Subcutaneous abdominal adipose tissue (tissue), 5 donors: ENCODE measurements around the gene SLC25A40.
A peak's percentile ranks its signal among the peaks of the same experiment; 100 is the strongest.
"Not testable (repeated sequence)": the region's sequence is repeated elsewhere in the genome, so short reads cannot be mapped to it uniquely, and the experiment has no call there.

Source experiments
- H3K27ac ChIP-seq: one replicate; pipeline ENCODE4 v1.7.0; 2013; ENCODE audit warnings: low read depth, mild to moderate bottlenecking, inconsistent platforms, low read length, moderate library complexity
- H3K27me3 ChIP-seq, 5 donors: one replicate each; pipeline ENCODE4 v1.7.0; 2013; ENCODE audit warnings: low read length in 5 of 5, inconsistent platforms in 1 of 5; ENCODE audit not compliant: control insufficient read depth in 5 of 5, insufficient read depth in 4 of 5
- H3K36me3 ChIP-seq, 5 donors: one replicate each; pipeline ENCODE4 v1.7.0; 2013; ENCODE audit warnings: low read length in 5 of 5; ENCODE audit not compliant: control insufficient read depth in 5 of 5, insufficient read depth in 5 of 5
- H3K4me1 ChIP-seq, 5 donors: one replicate each; pipeline ENCODE4 v1.7.0; 2013; ENCODE audit warnings: low read length in 5 of 5, mild to moderate bottlenecking in 3 of 5, moderate library complexity in 1 of 5; ENCODE audit not compliant: control insufficient read depth in 5 of 5, insufficient read depth in 5 of 5
- H3K4me3 ChIP-seq, 5 donors: one replicate each; pipeline ENCODE4 v1.7.0; 2013; ENCODE audit warnings: low read length in 5 of 5, low read depth in 1 of 5
- H3K9ac ChIP-seq, 5 donors: one replicate each; pipeline ENCODE4 v1.7.0; 2013; ENCODE audit warnings: low read length in 5 of 5, mild to moderate bottlenecking in 4 of 5, moderate library complexity in 3 of 5
- H3K9me3 ChIP-seq, 5 donors: one replicate each; pipeline ENCODE4 v1.7.0; 2013; ENCODE audit warnings: low read length in 5 of 5; ENCODE audit not compliant: control insufficient read depth in 5 of 5
- donor health status: healthy.
- donor health status: healthy.
- donor health status: healthy.
- donor health status: healthy.
- donor health status: healthy.

Gene SLC25A40

DNA sequence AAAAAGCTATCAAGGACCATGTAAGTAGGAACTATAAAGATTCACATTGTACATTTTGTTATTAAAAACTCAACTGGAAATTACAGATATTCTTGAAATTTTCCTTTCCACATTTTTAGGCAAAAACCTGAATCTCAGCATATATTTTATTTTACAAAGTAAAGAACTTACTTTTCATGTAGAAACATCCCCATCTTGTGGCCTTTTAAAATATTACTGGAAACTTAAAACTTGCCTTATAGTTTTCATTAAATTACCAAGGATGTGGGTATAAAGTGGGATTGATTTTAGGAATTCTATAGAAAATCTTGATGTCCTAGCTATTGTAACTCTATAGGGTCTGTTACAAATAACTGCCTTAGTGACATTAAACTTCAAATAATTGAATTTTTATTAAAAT, 10.7 kb upstream of the SLC25A40 start:
- Histone ChIP-seq H3K4me3 (no peak overlapping the region), H3K36me3 (peaks cover 0 to 3% (median 2%) of the 10 kb centered on the region in 5 donors), H3K9me3 (no peaks in the 10 kb centered on the region), H3K27ac (no peak overlapping the region), H3K4me1 (no peaks in the 10 kb centered on the region), H3K9ac (no peak overlapping the region), H3K27me3 (no peaks in the 10 kb centered on the region)

- Histone ChIP-seq H3K27me3 (no peaks in the 10 kb centered on the region), H3K9me3 (no peaks in the 10 kb centered on the region), H3K27ac (no peak overlapping the region), H3K9ac (no peak overlapping the region), H3K4me1 (no peaks in the 10 kb centered on the region), H3K36me3 (peaks cover 0 to 3% (median 2%) of the 10 kb centered on the region in 5 donors), H3K4me3 (no peak overlapping the region)
Observed at GRCh38 chr7:87885018-87885417, 8.9 kb upstream of the SLC25A40 start.

- no peaks in the 10 kb centered on the region for H3K36me3 ChIP-seq
- peaks cover 0 to 9% (median 4%) of the 10 kb centered on the region in 5 donors for H3K4me1 ChIP-seq
- no peak overlapping the region for H3K27ac ChIP-seq
- no peaks in the 10 kb centered on the region for H3K9me3 ChIP-seq
- H3K27me3 ChIP-seq: no peaks in the 10 kb centered on the region
- no peak overlapping the region for H3K9ac ChIP-seq
- H3K4me3 ChIP-seq: no peak overlapping the region
Observed at GRCh38 chr7:87882151-87882937, 6.2 kb upstream of the SLC25A40 start.

DNA sequence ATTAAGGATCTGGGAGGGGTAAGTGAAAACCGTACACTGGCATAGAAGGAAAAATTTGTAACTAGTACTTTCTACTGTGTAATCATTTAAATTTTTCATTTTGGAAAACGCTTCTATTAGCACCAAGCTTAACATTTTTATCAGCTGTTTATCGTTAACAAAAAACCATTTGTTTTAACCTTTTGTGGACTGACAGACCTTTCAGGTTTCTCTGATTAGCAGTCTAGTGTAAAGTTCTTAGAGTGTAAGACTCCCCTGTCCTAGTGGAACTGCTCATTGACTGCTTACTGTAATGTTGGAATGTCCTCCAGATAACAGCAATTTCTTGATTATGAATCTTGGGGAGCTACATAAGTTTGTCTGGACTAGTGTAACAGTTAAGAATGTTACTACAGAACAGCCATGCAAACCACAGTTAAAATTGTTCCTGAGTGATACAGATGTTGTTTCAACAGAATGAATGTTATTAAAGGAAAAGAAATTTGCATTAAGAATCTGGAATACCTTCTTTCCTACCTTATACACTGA, 2.1 kb upstream of the SLC25A40 start:
- Histone ChIP-seq H3K9ac (peak overlapping the region in 1 of 5 donors; percentile 81), H3K27me3 (no peaks in the 10 kb centered on the region), H3K27ac (no peak overlapping the region), H3K4me1 (peaks cover 0 to 31% (median 28%) of the 10 kb centered on the region in 5 donors), H3K9me3 (no peaks in the 10 kb centered on the region), H3K4me3 (no peak overlapping the region), H3K36me3 (no peaks in the 10 kb centered on the region)

- Histone ChIP-seq H3K4me3 (peak overlapping the region; percentile 87 to 91 (median 91)), H3K36me3 (no peaks in the 10 kb centered on the region), H3K27me3 (no peaks in the 10 kb centered on the region), H3K27ac (peak overlapping the region; percentile 88), H3K9ac (peak overlapping the region; percentile 78 to 91 (median 81)), H3K4me1 (peaks cover 0 to 31% (median 28%) of the 10 kb centered on the region in 5 donors), H3K9me3 (no peaks in the 10 kb centered on the region)
Observed at GRCh38 chr7:87877366-87878040, 1.3 kb upstream of the SLC25A40 start.

DNA sequence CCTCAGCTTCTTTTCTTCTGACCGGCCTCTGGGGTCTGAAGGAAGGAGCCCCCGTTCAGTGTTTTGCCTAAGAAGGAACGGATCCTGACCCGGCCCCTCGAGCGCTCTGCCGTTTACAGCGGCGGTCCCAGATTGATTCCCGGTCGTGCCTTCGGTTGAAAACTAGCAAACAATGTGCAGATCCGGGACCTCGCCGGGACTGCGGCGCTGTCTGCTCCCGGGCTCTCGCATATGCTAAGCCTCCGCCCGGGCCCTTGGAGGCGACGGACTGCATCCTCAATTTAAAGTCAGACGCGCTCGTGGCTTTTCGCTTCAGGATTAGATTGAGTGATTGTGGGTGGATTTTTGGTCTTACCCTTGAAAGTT, 692 bp upstream of the SLC25A40 start:
- Histone ChIP-seq H3K4me1 (peaks cover 0 to 31% (median 28%) of the 10 kb centered on the region in 5 donors), H3K9me3 (no peaks in the 10 kb centered on the region), H3K36me3 (no peaks in the 10 kb centered on the region), H3K27me3 (no peaks in the 10 kb centered on the region), H3K27ac (peak overlapping the region; percentile 88), H3K9ac (peak overlapping the region; percentile 78 to 91 (median 81)), H3K4me3 (peak overlapping the region; percentile 87 to 91 (median 91))

- Histone ChIP-seq H3K9me3 (peaks cover 0 to 7% (median 2%) of the 10 kb centered on the region in 5 donors), H3K9ac (peak overlapping the region in 4 of 5 donors; percentile 76 to 92 (median 80)), H3K4me1 (peaks cover 0 to 31% (median 28%) of the 10 kb centered on the region in 5 donors), H3K4me3 (peak overlapping the region; percentile 61 to 91 (median 91)), H3K27me3 (no peaks in the 10 kb centered on the region), H3K27ac (peak overlapping the region; percentile 88), H3K36me3 (peaks cover 0 to 6% (median 4%) of the 10 kb centered on the region in 5 donors)
Observed at GRCh38 chr7:87875151-87876039, 765 bp downstream of the SLC25A40 start.

DNA sequence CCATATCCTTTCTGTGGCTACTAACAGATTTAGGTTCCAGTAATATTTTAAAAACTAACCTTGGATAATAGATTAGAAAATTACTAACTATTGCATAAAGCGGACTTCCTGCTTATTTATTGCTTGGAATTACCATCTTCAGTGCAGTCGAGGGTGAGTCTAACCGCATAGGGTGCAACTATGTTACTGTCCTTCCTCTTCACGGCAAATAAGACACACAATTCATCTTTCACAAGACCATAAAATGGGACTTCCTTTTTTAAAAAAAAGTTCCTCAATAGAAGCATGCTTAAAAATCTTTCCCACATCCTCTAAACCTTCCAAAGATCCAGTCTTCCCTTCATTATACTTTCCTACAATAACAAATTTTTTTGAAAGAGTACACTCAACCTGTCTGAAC, 2.1 kb downstream of the SLC25A40 start:
- Histone ChIP-seq H3K27me3 (no peaks in the 10 kb centered on the region), H3K9me3 (peaks cover 0 to 7% (median 4%) of the 10 kb centered on the region in 5 donors), H3K9ac (no peak overlapping the region), H3K4me1 (peaks cover 0 to 31% (median 28%) of the 10 kb centered on the region in 5 donors), H3K4me3 (no peak overlapping the region), H3K27ac (no peak overlapping the region), H3K36me3 (peaks cover 0 to 6% (median 4%) of the 10 kb centered on the region in 5 donors)

GRCh38 chr7:87873328-87873727, 2.8 kb downstream of the SLC25A40 start:
- H3K36me3 ChIP-seq, H3K4me3 ChIP-seq, H3K27me3 ChIP-seq, H3K9ac ChIP-seq, H3K27ac ChIP-seq, H3K9me3 ChIP-seq: not testable (repeated sequence)
- H3K4me1 ChIP-seq: peaks cover 0 to 31% (median 28%) of the 10 kb centered on the region in 5 donors
